Caco-2 (cell line): ENCODE results near the gene TCERG1L. TPM values are rescaled to one million over a fixed set of nuclear protein-coding genes. Genes with fewer than 3 reads are reported as not detected.

Source experiments
- BruUV-seq: library from RNA; stranded (reverse); fragments of 400-500 nt; replicated peaks from 2 replicates; lab custom pipeline; 2021; lab: Mats Ljungman, UMichigan
- CTCF ChIA-PET: fragments of 300-600 bp; sonication (Branson Sonifier 250); formaldehyde crosslinking; loops from one replicate; lab custom pipeline; 2022; ENCODE audit warnings: antibody characterized with exemption; lab: Charles Lee
- POLR2A ChIA-PET: fragments of 300-600 bp; sonication (Branson Sonifier 250); formaldehyde crosslinking; loops from one replicate; lab custom pipeline; 2022; ENCODE audit warnings: antibody characterized with exemption; lab: Charles Lee
- DNase-seq, 2 experiments: peaks; one replicate each; pipeline versions ENCODE4 v3.0.0 to v3.0.0-alpha.2; 2020 to 2022
- H3K27me3 ChIP-seq: replicated peaks from 2 replicates; pipeline ENCODE4 v1.6.0; 2011; ENCODE audit warnings: low read length; ENCODE audit not compliant: control insufficient read depth, insufficient read depth
- H3K36me3 ChIP-seq: 2 replicates; pipeline ENCODE4 v1.5.1; 2011; ENCODE audit warnings: low read length; ENCODE audit not compliant: control insufficient read depth, insufficient read depth
- H3K4me1 ChIP-seq: fragments of 250-450 bp; sonication (Bioruptor Pico); 2 replicates; pipeline ENCODE4 v1.5.1; 2020; ENCODE audit warnings: mild to moderate bottlenecking
- H3K4me3 ChIP-seq: 2 replicates; pipeline ENCODE4 v1.5.1; 2011; ENCODE audit warnings: low read depth, mild to moderate bottlenecking, control low read depth, low read length
- H3K9me3 ChIP-seq: fragments of 250-450 bp; sonication (Bioruptor Pico); 2 replicates; pipeline ENCODE4 v1.5.1; 2020; ENCODE audit warnings: mild to moderate bottlenecking, moderate library complexity
- H3K27ac Mint-ChIP-seq: one replicate; pipeline ENCODE4 v1.8.0; 2022; ENCODE audit warnings: mixed read lengths; ENCODE audit not compliant: unreplicated experiment
- H3K27me3 Mint-ChIP-seq: one replicate; pipeline ENCODE4 v1.8.0; 2022; ENCODE audit warnings: mixed read lengths; ENCODE audit not compliant: insufficient read depth, unreplicated experiment
- H3K36me3 Mint-ChIP-seq: one replicate; pipeline ENCODE4 v1.8.0; 2022; ENCODE audit warnings: mild to moderate bottlenecking, mixed read lengths; ENCODE audit not compliant: insufficient read depth, unreplicated experiment
- H3K4me1 Mint-ChIP-seq: one replicate; pipeline ENCODE4 v1.8.0; 2022; ENCODE audit warnings: low read depth, mixed read lengths; ENCODE audit not compliant: unreplicated experiment
- H3K4me3 Mint-ChIP-seq: one replicate; pipeline ENCODE4 v1.8.0; 2022; ENCODE audit warnings: mild to moderate bottlenecking, moderate library complexity, mixed read lengths; ENCODE audit not compliant: unreplicated experiment
- H3K9me3 Mint-ChIP-seq: one replicate; pipeline ENCODE4 v1.8.0; 2022; ENCODE audit warnings: mixed read lengths; ENCODE audit not compliant: unreplicated experiment
- CTCF ChIP-seq, 2 experiments: fragments of 200-600 bp in 1 of 2; IDR thresholded peaks; 1 replicate in 1 of 2; 2 replicates in 1 of 2; pipeline versions ENCODE4 v1.5.1 to v1.8.0; 2011 to 2022; ENCODE audit warnings: antibody characterized with exemption in 1 of 2, control low read depth in 1 of 2, inconsistent platforms in 1 of 2, low read depth in 1 of 2, low read length in 1 of 2, mild to moderate bottlenecking in 1 of 2, moderate library complexity in 1 of 2; ENCODE audit not compliant: insufficient read depth in 1 of 2, severe bottlenecking in 1 of 2, unreplicated experiment in 1 of 2
- intact Hi-C: fragments of 100-400 bp; cut with micrococcal nuclease; formaldehyde crosslinking; loops from one replicate; pipeline ENCODE4 v1.10.0; 2022; ENCODE audit not compliant: unreplicated experiment
- total RNA-seq: library from RNA; stranded (reverse); gene quantifications from 2 replicates; pipeline ENCODE4 v1.2.3, GENCODE V29; 2022

Gene TCERG1L
- total RNA-seq, 1 experiment from 2014 or later = not detected

GRCh38 chr10:131145756-131146155 lies 165.8 kb downstream of the TCERG1L start:
- CTCF ChIA-PET = no interaction called here
- no peaks in the 10 kb centered on the region for H3K4me1 ChIP-seq
- intact Hi-C loops = no loop called here
- Mint-ChIP-seq H3K36me3 (no peaks in the 10 kb centered on the region), H3K27ac (no peak overlapping the region), H3K9me3 (peaks cover 14% of the 10 kb centered on the region), H3K27me3 (peaks cover 3% of the 10 kb centered on the region), H3K4me1 (no peaks in the 10 kb centered on the region), H3K4me3 (no peak overlapping the region)
- BruUV-seq = no TSS peak
- no peak overlapping the region for H3K4me3 ChIP-seq
- POLR2A ChIA-PET = no interaction called here
- no peaks in the 10 kb centered on the region for H3K27me3 ChIP-seq
- TF ChIP-seq CTCF (IDR thresholded peaks at IDR 0.05; ENCODE audit: insufficient read depth in 1 of 2, low read depth in 1 of 2, low read length in 1 of 2, severe bottlenecking in 1 of 2, unreplicated experiment in 1 of 2) = no peak
- DNase-seq = no peak
- no peaks in the 10 kb centered on the region for H3K36me3 ChIP-seq
- no peaks in the 10 kb centered on the region for H3K9me3 ChIP-seq

- no peaks in the 10 kb centered on the region for H3K9me3 ChIP-seq
- CTCF ChIA-PET = interaction anchor here (0.7 kb wide), 1 partner anchor 73 kb away, joined by 4 read pairs; no protein-coding TSS in a partner anchor
- Mint-ChIP-seq H3K36me3 (no peaks in the 10 kb centered on the region), H3K4me3 (no peak overlapping the region), H3K9me3 (peaks cover 14% of the 10 kb centered on the region), H3K4me1 (no peaks in the 10 kb centered on the region), H3K27me3 (peaks cover 3% of the 10 kb centered on the region), H3K27ac (no peak overlapping the region)
- no peaks in the 10 kb centered on the region for H3K27me3 ChIP-seq
- H3K36me3 ChIP-seq = no peaks in the 10 kb centered on the region
- POLR2A ChIA-PET = no interaction called here
- no peak overlapping the region for H3K4me3 ChIP-seq
- no TSS peak for BruUV-seq
- intact Hi-C loops = no loop called here
- no peak for TF ChIP-seq CTCF (IDR thresholded peaks at IDR 0.05; ENCODE audit: insufficient read depth in 1 of 2, low read depth in 1 of 2, low read length in 1 of 2, severe bottlenecking in 1 of 2, unreplicated experiment in 1 of 2)
- DNase-seq = no peak
- H3K4me1 ChIP-seq = no peaks in the 10 kb centered on the region
These were observed 166.7 kb downstream of the TCERG1L start for GRCh38 chr10:131144711-131145375.

GRCh38 chr10:131144196-131144595 lies 167.3 kb downstream of the TCERG1L start:
- Histone ChIP-seq H3K36me3 (no peaks in the 10 kb centered on the region), H3K27me3 (no peaks in the 10 kb centered on the region), H3K4me1 (no peaks in the 10 kb centered on the region), H3K4me3 (no peak overlapping the region), H3K9me3 (no peaks in the 10 kb centered on the region)
- Mint-ChIP-seq H3K27me3 (peaks cover 3% of the 10 kb centered on the region), H3K27ac (no peak overlapping the region), H3K36me3 (no peaks in the 10 kb centered on the region), H3K4me1 (no peaks in the 10 kb centered on the region), H3K9me3 (peaks cover 14% of the 10 kb centered on the region), H3K4me3 (no peak overlapping the region)
- no TSS peak for BruUV-seq
- intact Hi-C loops = no loop called here
- no peak for DNase-seq
- no peak for TF ChIP-seq CTCF (IDR thresholded peaks at IDR 0.05; ENCODE audit: insufficient read depth in 1 of 2, low read depth in 1 of 2, low read length in 1 of 2, severe bottlenecking in 1 of 2, unreplicated experiment in 1 of 2)
- POLR2A ChIA-PET = no interaction called here
- CTCF ChIA-PET = interaction anchor here (0.7 kb wide), 1 partner anchor 74 kb away, joined by 4 read pairs; no protein-coding TSS in a partner anchor
